ENCODE data around the gene ZCCHC2. TPM values are rescaled to one million over a fixed set of nuclear protein-coding genes. Genes with fewer than 3 reads are reported as not detected.

Gene ZCCHC2
- total RNA-seq, 1 experiment from 2014 or later, result 11.5 TPM

DNA sequence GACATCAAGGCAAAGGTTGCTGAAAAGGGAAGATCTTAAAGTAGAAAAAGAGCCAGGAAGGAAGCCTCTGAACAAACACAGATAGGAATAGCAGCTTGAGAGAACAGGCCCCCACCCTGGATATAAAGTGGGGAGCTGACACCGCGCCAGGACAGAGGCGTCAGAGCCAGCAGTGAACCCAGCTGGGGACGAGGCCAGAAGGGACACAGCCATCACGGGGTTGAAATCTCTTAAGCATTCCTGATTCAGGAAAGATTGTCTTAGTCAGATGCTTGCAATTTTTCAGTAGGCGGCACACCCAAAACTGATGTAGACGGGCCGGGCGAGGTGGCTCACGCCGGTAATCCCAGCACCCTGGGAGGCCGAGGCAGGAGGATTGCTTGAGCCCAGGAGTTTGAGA, 98.7 kb downstream of the ZCCHC2 start:
- no TSS peak for BruUV-seq (replicated peaks)
- Histone ChIP-seq H3K4me3 (ENCODE audit: low read depth, low read length, poor library complexity, severe bottlenecking) (no peak overlapping the region), H3K27ac (ENCODE audit: low read depth, low read length, poor library complexity, severe bottlenecking) (no peak overlapping the region), H3K27me3 (replicated peaks; ENCODE audit: insufficient read depth, low read depth, low read length, poor library complexity) (peaks cover 7% of the 10 kb centered on the region), H3K36me3 (ENCODE audit: insufficient read depth, low read length, poor library complexity, severe bottlenecking) (no peaks in the 10 kb centered on the region), H3K9me3 (ENCODE audit: low read depth, low read length, poor library complexity, severe bottlenecking) (no peaks in the 10 kb centered on the region), H3K4me1 (ENCODE audit: insufficient read depth, low read length, poor library complexity, severe bottlenecking) (no peaks in the 10 kb centered on the region)
- intact Hi-C loops (cut with micrococcal nuclease; ENCODE audit: unreplicated experiment), result no loop called here
- no peak for TF ChIP-seq CTCF (conservative IDR thresholded peaks at IDR 0.05; ENCODE audit: low read depth, low read length)
- TF ChIP-seq EZH2 (IDR thresholded peaks at IDR 0.05; ENCODE audit: borderline replicate concordance, low read depth, low read length, poor library complexity, severe bottlenecking), result no peak
- ChIA-PET CTCF (no interaction called here), POLR2A (ENCODE audit: low non-redundant PET) (no interaction called here)
- DNase-seq (ENCODE audit: low spot score), result no peak

GRCh38 chr18:62625019-62625418, 102.2 kb downstream of the ZCCHC2 start:
- CTCF ChIA-PET, result no interaction called here
- intact Hi-C loops (cut with micrococcal nuclease; ENCODE audit: unreplicated experiment), result no loop called here

More at GRCh38 chr18:62625019-62625418, 102.2 kb downstream of the ZCCHC2 start:
- no peaks in the 10 kb centered on the region for H3K27me3 ChIP-seq (replicated peaks; ENCODE audit: insufficient read depth, low read depth, low read length, poor library complexity)
- no TSS peak for BruUV-seq (replicated peaks)
- no peaks in the 10 kb centered on the region for H3K36me3 ChIP-seq (ENCODE audit: insufficient read depth, low read length, poor library complexity, severe bottlenecking)
- no peak overlapping the region for H3K27ac ChIP-seq (ENCODE audit: low read depth, low read length, poor library complexity, severe bottlenecking)
- H3K4me3 ChIP-seq (ENCODE audit: low read depth, low read length, poor library complexity, severe bottlenecking), result no peak overlapping the region
- no peaks in the 10 kb centered on the region for H3K4me1 ChIP-seq (ENCODE audit: insufficient read depth, low read length, poor library complexity, severe bottlenecking)
- TF ChIP-seq CTCF (conservative IDR thresholded peaks at IDR 0.05; ENCODE audit: low read depth, low read length) (no peak), EZH2 (IDR thresholded peaks at IDR 0.05; ENCODE audit: borderline replicate concordance, low read depth, low read length, poor library complexity, severe bottlenecking) (no peak)
- POLR2A ChIA-PET (ENCODE audit: low non-redundant PET), result no interaction called here
- H3K9me3 ChIP-seq (ENCODE audit: low read depth, low read length, poor library complexity, severe bottlenecking), result no peaks in the 10 kb centered on the region
- no peak for DNase-seq (ENCODE audit: low spot score)

Other genes starting within 250 kb of the ZCCHC2 start
- 0.37 TPM in 2 replicates for gene TNFRSF11A, start 197.7 kb upstream of the ZCCHC2 start, total RNA-seq (2021)
- 13.7 and 17.5 TPM in 2 replicates for gene PHLPP1, start 192.5 kb downstream of the ZCCHC2 start, total RNA-seq (2021)